ENCODE measurements around the gene TCF25.

DNA sequence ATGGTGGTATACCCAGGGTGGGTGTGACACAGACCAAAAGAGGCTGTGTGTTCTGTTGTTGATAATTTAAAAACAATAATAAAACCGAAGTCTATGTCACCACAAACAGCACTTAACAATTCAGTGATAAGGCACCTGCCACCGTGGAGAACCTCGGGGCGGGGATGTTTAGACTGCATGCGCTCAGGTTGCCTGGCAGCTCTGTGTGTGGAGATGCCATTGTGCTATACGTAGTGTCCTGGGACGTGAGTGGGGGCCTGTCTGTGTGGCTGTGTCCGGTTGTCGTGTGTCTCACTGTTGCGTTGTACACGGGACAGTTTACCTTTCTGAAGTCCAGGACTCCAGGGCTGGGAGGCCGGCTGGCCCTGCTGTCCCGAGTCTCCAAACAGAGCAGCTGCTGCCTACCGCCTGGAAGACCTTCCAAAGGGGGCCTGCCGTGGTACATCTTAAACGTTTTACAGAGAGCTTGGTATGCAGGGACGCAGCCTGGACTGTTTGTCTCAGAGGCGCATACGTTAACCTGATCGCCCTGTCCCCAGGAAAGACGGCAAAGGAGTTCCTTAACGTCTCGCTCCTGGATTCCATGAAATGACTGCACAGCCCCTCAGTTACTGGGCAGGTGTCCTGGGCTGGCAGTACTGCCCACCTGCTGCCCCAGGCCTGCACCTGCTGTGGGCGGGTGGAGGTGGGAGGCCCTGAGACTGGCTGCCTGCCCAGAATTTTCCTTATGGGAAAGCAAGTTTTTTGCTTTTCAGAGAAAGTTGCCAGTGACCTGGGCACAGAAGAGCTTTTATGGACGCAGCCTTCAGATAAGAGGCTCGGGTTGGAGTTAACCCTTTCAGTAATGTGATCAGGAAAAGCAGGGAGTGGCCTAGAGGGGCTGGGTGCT, 26.1 kb upstream of the TCF25 start:
- TF ChIP-seq, protein P1, sequence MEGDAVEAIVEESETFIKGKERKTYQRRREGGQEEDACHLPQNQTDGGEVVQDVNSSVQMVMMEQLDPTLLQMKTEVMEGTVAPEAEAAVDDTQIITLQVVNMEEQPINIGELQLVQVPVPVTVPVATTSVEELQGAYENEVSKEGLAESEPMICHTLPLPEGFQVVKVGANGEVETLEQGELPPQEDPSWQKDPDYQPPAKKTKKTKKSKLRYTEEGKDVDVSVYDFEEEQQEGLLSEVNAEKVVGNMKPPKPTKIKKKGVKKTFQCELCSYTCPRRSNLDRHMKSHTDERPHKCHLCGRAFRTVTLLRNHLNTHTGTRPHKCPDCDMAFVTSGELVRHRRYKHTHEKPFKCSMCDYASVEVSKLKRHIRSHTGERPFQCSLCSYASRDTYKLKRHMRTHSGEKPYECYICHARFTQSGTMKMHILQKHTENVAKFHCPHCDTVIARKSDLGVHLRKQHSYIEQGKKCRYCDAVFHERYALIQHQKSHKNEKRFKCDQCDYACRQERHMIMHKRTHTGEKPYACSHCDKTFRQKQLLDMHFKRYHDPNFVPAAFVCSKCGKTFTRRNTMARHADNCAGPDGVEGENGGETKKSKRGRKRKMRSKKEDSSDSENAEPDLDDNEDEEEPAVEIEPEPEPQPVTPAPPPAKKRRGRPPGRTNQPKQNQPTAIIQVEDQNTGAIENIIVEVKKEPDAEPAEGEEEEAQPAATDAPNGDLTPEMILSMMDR (conservative IDR thresholded peaks at IDR 0.05; ENCODE audit: low read length) = no peak
- no peak for TF ChIP-seq EZH2phosphoT487 (IDR thresholded peaks at IDR 0.05; ENCODE audit: borderline replicate concordance)
